Lower leg skin (tissue), 4 donors: Measurements from ENCODE around the gene ZNF568. TPM values are rescaled to one million over a fixed set of nuclear protein-coding genes. Genes with fewer than 3 reads are reported as not detected.

Experiments
- DNase-seq, 2 donors: peaks; one replicate each; pipeline ENCODE4 v3.0.0-alpha.2; 2019; ENCODE audit warnings: low spot score in 2 of 2
- H3K4me3 ChIP-seq: fragments of 200-600 bp; sonication (generic); 2 replicates; pipeline ENCODE4 v1.5.1; 2017; ENCODE audit warnings: mild to moderate bottlenecking, low read depth; ENCODE audit not compliant: poor library complexity, severe bottlenecking
- POLR2A ChIP-seq, 2 donors: fragments of 450-650 bp; IDR thresholded peaks; one replicate each; pipeline ENCODE4 v1.6.1; 2016 to 2017; ENCODE audit warnings: antibody characterized with exemption in 2 of 2, mild to moderate bottlenecking in 1 of 2, moderate library complexity in 1 of 2
- WGBS, 2 donors: methylation state at CpG; one replicate each; pipeline ENCODE4 v1.1.5; 2018; 5-methylcytosine and 5-hydroxymethylcytosine counted together
- intact Hi-C: fragments of 100-400 bp; cut with DNase I; formaldehyde crosslinking; loops from one replicate; pipeline ENCODE4 v1.15.0; 2023; ENCODE audit warnings: low total_unique reads
- total RNA-seq, 4 donors: library from RNA; depleted of rRNA; stranded (reverse); fragments of >200 nt; gene quantifications; one replicate each; pipeline ENCODE4 v1.1.0, GENCODE V29; 2016
- TF ChIP-seq, protein P1 (sequence below), 3 donors: fragments of 450-650 bp; IDR thresholded peaks; one replicate each; pipeline ENCODE4 v1.5.1; 2016; ENCODE audit warnings: antibody characterized with exemption in 3 of 3, mild to moderate bottlenecking in 3 of 3, moderate library complexity in 2 of 3

ZNF568 gene
- total RNA-seq, 4 donors from 2014 or later, result 7.4 to 12.1 (median 9.4) TPM

DNA sequence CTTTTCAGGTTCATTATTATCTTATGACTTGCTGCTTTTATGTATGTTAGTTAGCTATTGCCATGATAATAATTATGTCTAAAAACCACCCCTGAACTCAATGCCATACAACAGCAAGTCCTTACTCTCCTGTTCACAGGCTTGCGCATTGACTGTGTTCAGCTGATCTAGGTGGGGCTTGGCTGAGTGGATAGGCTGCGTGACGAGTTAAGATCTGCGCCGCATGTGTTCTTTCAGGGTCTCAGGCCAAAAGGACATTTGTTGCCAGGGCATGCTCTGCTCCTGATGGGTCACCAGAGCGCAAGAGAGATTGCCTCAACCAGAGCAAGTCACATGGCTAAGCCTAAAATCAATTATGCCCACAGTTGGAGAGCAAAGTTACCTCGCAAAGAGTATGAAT lies 859 bp downstream of the ZNF568 start:
- 32 to 36% methylated on average over 7 of the region's 7 CpGs for WGBS, 2 donors
- DNase-seq, result no peak
- TF ChIP-seq, protein P1, sequence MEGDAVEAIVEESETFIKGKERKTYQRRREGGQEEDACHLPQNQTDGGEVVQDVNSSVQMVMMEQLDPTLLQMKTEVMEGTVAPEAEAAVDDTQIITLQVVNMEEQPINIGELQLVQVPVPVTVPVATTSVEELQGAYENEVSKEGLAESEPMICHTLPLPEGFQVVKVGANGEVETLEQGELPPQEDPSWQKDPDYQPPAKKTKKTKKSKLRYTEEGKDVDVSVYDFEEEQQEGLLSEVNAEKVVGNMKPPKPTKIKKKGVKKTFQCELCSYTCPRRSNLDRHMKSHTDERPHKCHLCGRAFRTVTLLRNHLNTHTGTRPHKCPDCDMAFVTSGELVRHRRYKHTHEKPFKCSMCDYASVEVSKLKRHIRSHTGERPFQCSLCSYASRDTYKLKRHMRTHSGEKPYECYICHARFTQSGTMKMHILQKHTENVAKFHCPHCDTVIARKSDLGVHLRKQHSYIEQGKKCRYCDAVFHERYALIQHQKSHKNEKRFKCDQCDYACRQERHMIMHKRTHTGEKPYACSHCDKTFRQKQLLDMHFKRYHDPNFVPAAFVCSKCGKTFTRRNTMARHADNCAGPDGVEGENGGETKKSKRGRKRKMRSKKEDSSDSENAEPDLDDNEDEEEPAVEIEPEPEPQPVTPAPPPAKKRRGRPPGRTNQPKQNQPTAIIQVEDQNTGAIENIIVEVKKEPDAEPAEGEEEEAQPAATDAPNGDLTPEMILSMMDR (IDR thresholded peaks at IDR 0.05), result no peak
- TF ChIP-seq POLR2A (IDR thresholded peaks at IDR 0.05), result no peak
- peak overlapping the region; percentile 72 for H3K4me3 ChIP-seq
- intact Hi-C loops, result no loop called here

DNA sequence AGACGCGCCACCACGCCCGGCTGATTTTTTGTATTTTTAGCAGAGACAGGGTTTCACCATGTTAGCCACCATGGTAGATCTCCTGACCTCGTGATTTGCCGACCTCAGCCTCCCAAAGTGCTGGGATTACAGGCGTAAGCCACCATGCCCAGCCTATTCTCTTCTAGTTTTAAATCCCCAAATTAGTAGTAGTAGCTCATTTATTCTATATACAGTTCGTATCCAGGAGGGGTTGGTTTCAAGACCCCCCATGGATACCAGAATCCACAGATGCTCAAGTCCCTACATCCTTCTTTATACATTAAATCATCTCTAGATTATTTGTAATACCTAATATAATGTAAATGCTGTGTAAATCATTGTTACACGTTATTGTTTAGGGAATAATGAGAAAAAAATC lies 2.0 kb downstream of the ZNF568 start:
- no peak overlapping the region for H3K4me3 ChIP-seq
- 97 to 98% methylated on average over 9 of the region's 9 CpGs for WGBS, 2 donors
- DNase-seq, result no peak
- intact Hi-C loops, result no loop called here
- TF ChIP-seq POLR2A (IDR thresholded peaks at IDR 0.05), result no peak
- TF ChIP-seq, protein P1 (IDR thresholded peaks at IDR 0.05), result no peak

DNA sequence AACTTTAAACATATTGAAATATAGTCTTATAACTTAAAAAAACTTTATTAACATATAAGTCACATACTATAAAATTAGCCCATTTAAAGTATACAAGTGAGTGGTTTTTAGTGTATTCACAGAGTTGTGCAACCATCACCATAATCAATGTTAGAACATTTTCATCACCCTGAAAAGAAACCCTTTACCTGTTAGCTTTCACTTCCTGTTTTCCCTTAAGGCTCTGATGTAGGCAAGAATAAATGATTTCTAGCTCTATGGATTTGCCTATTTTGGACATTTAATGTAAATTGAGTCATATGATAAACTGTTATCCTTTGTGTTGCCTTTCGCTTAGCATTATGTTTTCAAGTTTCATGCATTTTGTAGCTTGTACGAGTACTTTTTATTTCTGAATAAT lies 15.6 kb downstream of the ZNF568 start:
- no peak overlapping the region for H3K4me3 ChIP-seq
- WGBS, 2 donors, result 96 to 100% methylated on average over 2 of the region's 2 CpGs
- TF ChIP-seq, protein P1 (IDR thresholded peaks at IDR 0.05), result no peak
- no peak for TF ChIP-seq POLR2A (IDR thresholded peaks at IDR 0.05)
- DNase-seq, result no peak
- intact Hi-C loops, result no loop called here

DNA sequence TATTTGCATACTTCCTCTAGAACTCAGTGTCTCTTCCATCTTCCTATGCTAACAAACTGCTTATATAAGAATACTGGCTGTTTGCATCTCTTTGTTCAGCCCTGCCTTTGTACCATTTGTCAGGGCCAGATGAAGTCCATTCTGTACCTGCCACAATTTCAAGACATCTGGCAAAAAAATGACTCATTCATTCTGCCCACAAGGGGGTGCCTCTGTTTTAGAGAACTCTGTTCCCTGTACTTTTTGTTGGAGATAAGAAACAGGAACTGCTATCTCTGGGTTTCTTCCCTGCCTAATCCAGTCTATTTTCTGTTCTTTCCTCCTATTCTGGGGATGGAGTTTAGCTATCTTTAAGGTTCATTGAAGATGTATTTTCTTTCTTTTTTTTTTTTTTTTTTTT lies 23.0 kb downstream of the ZNF568 start:
- intact Hi-C loops, result no loop called here
- TF ChIP-seq, protein P1 (IDR thresholded peaks at IDR 0.05), result no peak
- TF ChIP-seq POLR2A (IDR thresholded peaks at IDR 0.05), result no peak
- no peak for DNase-seq
- no peak overlapping the region for H3K4me3 ChIP-seq

DNA sequence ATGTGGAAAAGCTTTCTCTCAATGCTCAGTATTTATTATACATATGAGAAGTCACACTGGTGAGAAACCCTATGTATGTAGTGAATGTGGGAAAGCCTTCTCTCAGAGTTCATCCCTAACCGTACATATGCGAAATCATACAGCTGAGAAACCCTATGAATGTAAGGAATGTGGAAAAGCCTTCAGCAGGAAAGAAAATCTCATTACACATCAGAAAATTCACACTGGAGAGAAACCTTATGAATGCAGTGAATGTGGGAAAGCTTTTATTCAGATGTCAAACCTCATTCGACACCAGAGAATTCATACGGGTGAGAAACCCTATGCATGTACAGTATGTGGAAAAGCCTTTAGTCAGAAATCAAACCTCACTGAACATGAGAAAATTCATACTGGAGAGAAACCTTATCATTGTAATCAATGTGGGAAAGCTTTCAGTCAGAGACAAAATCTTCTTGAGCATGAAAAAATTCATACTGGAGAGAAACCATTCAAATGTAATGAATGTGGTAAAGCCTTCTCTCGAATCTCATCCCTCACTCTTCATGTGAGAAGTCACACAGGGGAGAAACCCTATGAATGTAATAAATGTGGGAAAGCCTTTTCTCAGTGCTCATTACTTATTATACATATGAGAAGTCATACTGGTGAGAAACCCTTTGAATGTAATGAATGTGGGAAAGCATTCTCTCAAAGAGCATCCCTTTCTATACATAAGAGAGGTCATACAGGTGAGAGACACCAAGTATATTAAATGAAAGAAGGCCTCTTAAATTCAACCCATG lies 34.4 kb downstream of the ZNF568 start:
- TF ChIP-seq, protein P1 (IDR thresholded peaks at IDR 0.05), result no peak
- TF ChIP-seq POLR2A (IDR thresholded peaks at IDR 0.05), result no peak
- 95 to 99% methylated on average over 5 of the region's 5 CpGs for WGBS, 2 donors
- intact Hi-C loops, result no loop called here
- H3K4me3 ChIP-seq, result no peak overlapping the region
- no peak for DNase-seq

DNA sequence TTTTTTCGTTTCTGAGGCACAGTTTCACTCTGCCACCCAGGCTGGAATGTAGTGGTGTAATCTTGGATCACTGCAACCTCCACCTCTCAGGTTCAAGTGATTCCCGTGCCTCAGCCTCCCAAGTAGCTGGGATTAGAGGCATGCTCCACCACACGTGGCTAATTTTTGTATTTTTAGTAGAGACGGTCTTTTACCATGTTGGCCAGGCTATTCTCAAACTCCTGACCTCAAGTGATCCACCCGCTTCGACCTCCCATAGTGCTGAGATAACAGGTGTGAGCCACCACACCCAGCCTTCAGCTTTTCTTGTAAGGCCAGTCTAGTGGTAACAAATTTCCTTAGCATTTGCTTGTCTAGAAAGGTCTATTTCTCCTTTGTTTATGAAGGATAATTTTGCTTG lies 46.2 kb downstream of the ZNF568 start:
- WGBS, 2 donors, result 87 to 90% methylated on average over 6 of the region's 6 CpGs
- no peak overlapping the region for H3K4me3 ChIP-seq
- TF ChIP-seq, protein P1 (IDR thresholded peaks at IDR 0.05), result no peak
- no peak for TF ChIP-seq POLR2A (IDR thresholded peaks at IDR 0.05)
- intact Hi-C loops, result no loop called here
- no peak for DNase-seq
